Central memory CD8-positive, alpha-beta T cell (primary cell): ENCODE measurements around the gene NCK2.

Experiments
- ATAC-seq: fragments of 150-1000 bp; cut with Tn5 transposase; replicated peaks from 2 replicates; pipeline ENCODE4 v1.10.0; 2022; ENCODE audit warnings: mild to moderate bottlenecking, moderate FRiP score, moderate number of reproducible peaks; ENCODE audit not compliant: poor library complexity, severe bottlenecking; ENCODE audit errors: extremely low read depth
- DNase-seq, 2 donors: peaks; one replicate each; pipeline ENCODE4 v3.0.0; 2021; ENCODE audit warnings: low spot score in 2 of 2
- H3K27ac Mint-ChIP-seq: one replicate; pipeline ENCODE4 v1.8.0; 2022; ENCODE audit warnings: low read depth, mild to moderate bottlenecking, moderate library complexity, mixed read lengths
- H3K27me3 Mint-ChIP-seq: one replicate; pipeline ENCODE4 v1.8.0; 2022; ENCODE audit warnings: mixed read lengths
- H3K36me3 Mint-ChIP-seq: one replicate; pipeline ENCODE4 v1.8.0; 2022; ENCODE audit warnings: mild to moderate bottlenecking, moderate library complexity, mixed read lengths; ENCODE audit not compliant: insufficient read depth
- H3K4me1 Mint-ChIP-seq: one replicate; pipeline ENCODE4 v1.8.0; 2022; ENCODE audit warnings: mixed read lengths
- H3K4me3 Mint-ChIP-seq: one replicate; pipeline ENCODE4 v1.8.0; 2022; ENCODE audit warnings: mild to moderate bottlenecking, moderate library complexity, mixed read lengths
- H3K9me3 Mint-ChIP-seq: one replicate; pipeline ENCODE4 v1.8.0; 2022; ENCODE audit warnings: mixed read lengths

Gene NCK2

DNA sequence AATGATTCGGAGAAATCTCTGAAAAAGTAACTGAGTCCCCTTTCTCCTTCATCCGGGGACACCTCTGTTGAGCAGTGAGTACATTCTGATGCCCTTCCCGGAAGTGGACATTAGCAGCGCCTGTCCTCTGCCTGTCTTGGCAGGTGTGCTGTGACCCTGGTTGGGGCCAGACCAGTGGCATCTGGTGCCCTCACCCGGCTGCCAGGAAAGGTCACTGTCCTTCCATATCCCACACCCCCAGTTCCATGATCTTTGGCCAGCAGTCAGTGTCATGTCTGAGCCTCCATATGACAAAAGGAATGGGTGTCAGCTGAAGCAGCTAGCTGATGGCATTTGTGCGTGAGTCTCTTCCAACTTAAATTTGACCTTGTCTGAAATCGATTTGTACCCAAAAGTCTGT lies 128.1 kb downstream of the NCK2 start:
- peaks cover 73% of the 10 kb centered on the region for H3K4me1 Mint-ChIP-seq
- peak overlapping the region; percentile 58 for H3K4me3 Mint-ChIP-seq
- H3K27me3 Mint-ChIP-seq: no peaks in the 10 kb centered on the region
- H3K36me3 Mint-ChIP-seq: peaks cover 13% of the 10 kb centered on the region
- H3K27ac Mint-ChIP-seq: peak overlapping the region; percentile 81
- ATAC-seq (no peak), DNase-seq (no peak)
- no peaks in the 10 kb centered on the region for H3K9me3 Mint-ChIP-seq

DNA sequence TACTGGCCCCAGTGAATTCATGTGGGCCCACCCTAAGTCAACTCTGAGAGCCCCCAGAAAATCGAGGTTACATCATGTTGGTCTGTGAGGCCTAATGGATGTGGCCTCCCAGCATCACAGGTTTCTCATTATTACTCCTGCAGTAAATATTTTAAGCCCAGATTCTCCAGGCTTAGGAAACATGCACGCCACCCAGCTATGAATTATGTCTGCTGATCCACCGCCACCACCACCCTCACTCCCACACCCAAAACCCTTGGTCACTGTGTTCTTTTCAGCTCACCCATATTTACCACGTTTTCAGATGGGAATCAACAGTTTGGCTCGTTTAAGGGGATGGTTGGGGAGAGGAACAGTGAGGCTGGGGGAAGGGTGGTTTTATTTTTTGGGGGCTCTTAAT lies 128.6 kb downstream of the NCK2 start:
- Mint-ChIP-seq H3K9me3 (no peaks in the 10 kb centered on the region), H3K4me3 (peak overlapping the region; percentile 58), H3K4me1 (peaks cover 73% of the 10 kb centered on the region), H3K27ac (peak overlapping the region; percentile 81), H3K27me3 (no peaks in the 10 kb centered on the region), H3K36me3 (peaks cover 13% of the 10 kb centered on the region)
- ATAC-seq (no peak), DNase-seq (no peak)

DNA sequence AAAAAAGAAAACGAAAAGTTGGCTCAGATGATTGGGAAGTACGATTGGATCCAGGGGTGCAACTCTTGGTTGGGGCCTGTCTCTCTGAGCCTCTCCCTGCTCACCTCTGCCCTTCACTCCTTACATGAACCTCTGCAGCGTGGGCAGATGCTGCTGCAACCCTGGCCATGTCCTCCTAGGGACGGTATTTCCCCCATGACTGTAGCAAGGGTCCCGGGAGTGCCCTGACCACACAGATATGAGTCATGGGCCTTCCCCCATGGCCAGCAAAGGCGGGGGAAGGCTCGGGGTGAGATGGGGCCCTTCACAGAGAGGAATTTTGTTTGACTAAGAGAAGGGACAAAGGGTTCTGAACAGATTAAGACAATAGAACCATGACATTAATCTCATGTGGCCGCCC lies 129.0 kb downstream of the NCK2 start:
- no peaks in the 10 kb centered on the region for H3K27me3 Mint-ChIP-seq
- H3K36me3 Mint-ChIP-seq: peaks cover 15% of the 10 kb centered on the region
- peaks cover 73% of the 10 kb centered on the region for H3K4me1 Mint-ChIP-seq
- peak; percentile 39 for ATAC-seq
- H3K27ac Mint-ChIP-seq: peak overlapping the region; percentile 81
- no peaks in the 10 kb centered on the region for H3K9me3 Mint-ChIP-seq
- no peak for DNase-seq
- peak overlapping the region; percentile 58 for H3K4me3 Mint-ChIP-seq

DNA sequence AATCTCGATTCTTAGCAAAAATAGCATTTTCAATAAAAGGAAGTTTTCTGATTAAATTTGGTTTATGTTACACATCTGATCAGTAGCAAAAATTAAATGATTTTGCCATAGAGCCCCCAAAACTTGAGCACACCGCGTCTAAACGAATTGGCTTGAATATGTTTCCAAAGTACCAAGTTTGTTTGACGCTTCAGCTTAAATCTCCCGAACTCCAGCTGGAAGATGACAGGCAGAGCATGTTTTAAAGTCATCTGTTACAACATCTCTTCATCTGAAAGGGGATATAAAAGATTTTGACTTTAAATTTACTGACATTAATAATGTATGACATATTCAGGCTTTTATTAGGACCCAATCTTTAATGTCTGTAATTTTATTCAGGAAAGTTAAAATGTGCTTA lies 129.8 kb downstream of the NCK2 start:
- Mint-ChIP-seq H3K27ac (peak overlapping the region; percentile 81), H3K4me1 (peaks cover 75% of the 10 kb centered on the region), H3K9me3 (no peaks in the 10 kb centered on the region), H3K36me3 (peaks cover 16% of the 10 kb centered on the region), H3K27me3 (no peaks in the 10 kb centered on the region), H3K4me3 (no peak overlapping the region)
- ATAC-seq: no peak
- DNase-seq: no peak

DNA sequence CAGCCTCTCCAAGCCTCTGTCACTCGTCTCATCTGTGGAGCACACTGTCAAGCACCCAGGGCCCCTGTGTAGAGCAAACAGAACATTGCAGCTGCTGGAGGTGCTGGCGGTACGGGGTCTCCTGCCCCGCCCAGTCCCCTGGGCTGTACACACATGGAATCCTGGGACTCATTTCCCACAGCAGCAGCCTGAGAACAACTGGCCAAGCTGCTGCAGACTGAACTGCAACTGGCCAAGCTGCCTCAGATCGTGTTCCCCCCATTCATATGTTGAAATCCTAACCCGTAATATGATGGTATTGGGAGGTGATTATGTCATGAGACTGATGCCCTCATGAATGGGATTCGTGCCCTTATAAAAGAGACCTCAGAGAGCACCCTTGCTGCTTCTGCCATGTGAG lies 130.5 kb downstream of the NCK2 start:
- H3K27me3 Mint-ChIP-seq: no peaks in the 10 kb centered on the region
- H3K27ac Mint-ChIP-seq: peak overlapping the region; percentile 81
- no peak overlapping the region for H3K4me3 Mint-ChIP-seq
- ATAC-seq: no peak
- peaks cover 19% of the 10 kb centered on the region for H3K36me3 Mint-ChIP-seq
- DNase-seq: no peak
- H3K9me3 Mint-ChIP-seq: no peaks in the 10 kb centered on the region
- H3K4me1 Mint-ChIP-seq: peaks cover 82% of the 10 kb centered on the region

DNA sequence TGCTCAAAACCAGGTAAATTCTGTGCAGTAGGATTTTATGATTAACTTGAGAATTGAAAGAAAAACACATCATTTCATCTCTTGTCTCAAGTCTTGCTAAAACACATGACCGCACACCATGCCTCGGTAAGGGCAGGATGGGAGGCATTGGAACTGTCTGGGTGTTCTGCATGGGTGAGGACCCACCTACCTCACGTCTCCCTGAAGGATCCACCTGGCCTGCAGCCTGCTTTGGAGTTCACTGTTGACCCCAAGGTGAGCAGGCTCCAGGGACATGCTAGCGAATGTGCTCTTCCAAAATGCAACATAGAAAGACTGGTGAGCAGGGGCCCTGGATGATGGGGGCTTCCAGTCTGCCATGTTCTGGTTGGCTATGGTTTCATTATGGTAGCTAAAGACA lies 131.5 kb downstream of the NCK2 start:
- Mint-ChIP-seq H3K27ac (peak overlapping the region; percentile 87), H3K27me3 (no peaks in the 10 kb centered on the region), H3K4me3 (no peak overlapping the region), H3K4me1 (peaks cover 76% of the 10 kb centered on the region), H3K9me3 (no peaks in the 10 kb centered on the region), H3K36me3 (peaks cover 19% of the 10 kb centered on the region)
- DNase-seq (no peak), ATAC-seq (no peak)

DNA sequence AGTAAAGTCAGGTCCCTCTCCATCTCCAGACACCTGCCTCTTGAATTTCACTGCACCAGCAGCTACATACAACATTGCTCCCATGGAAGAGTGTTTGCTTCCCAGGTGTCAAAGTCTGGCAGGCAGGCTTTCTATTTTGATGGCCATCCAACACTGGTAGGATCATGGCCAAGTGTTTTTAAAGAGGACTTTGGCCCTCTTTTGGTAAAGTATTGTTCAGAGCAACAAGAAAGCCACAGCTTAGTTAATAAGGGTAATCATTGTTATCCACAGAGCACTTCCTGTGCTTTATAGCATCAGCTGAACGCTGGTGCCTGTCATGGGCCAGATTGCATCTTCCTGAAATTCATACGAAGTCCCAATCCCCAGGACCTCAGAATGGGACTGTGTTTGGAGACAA lies 133.2 kb downstream of the NCK2 start:
- H3K36me3 Mint-ChIP-seq: peaks cover 29% of the 10 kb centered on the region
- no peaks in the 10 kb centered on the region for H3K27me3 Mint-ChIP-seq
- ATAC-seq (peak; percentile 49), DNase-seq (no peak)
- H3K4me1 Mint-ChIP-seq: peaks cover 75% of the 10 kb centered on the region
- no peaks in the 10 kb centered on the region for H3K9me3 Mint-ChIP-seq
- peak overlapping the region; percentile 87 for H3K27ac Mint-ChIP-seq
- H3K4me3 Mint-ChIP-seq: no peak overlapping the region

DNA sequence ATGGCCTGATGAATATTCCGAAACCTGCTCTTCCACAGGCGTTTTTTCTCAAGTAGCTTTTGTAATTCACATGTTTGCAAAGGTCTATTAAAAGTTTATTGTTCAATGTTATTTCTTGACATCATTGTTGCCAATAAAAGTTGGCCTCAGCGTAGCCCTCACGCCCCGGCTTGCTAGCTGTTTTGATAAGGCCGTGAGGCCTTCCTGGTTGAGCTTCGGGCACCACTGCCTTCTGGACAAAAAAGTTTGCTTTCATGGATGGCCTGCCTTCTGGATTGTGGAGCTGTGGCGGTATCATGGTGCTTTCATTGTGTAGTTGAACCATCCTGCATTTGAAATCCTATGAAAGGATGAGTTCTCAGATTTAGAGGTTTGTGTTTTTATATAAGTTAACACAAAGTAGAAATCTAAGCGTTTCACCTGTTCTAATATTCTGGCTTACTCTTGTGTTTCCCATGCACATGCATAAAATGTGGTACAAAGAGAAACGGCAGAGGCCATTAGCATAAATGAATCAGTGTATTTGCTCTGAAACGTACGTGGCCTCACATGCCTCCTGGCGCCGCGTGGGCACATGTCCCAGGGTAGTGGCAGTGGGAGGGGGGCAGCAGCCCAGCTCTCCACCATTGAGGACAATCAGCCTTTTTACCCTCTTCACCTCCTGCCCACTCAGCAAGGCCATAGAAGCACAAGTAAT lies 134.5 kb downstream of the NCK2 start:
- Mint-ChIP-seq H3K36me3 (peaks cover 27% of the 10 kb centered on the region), H3K27ac (peak overlapping the region; percentile 58), H3K4me1 (peaks cover 76% of the 10 kb centered on the region), H3K27me3 (no peaks in the 10 kb centered on the region), H3K4me3 (no peak overlapping the region), H3K9me3 (no peaks in the 10 kb centered on the region)
- DNase-seq (no peak), ATAC-seq (no peak)

DNA sequence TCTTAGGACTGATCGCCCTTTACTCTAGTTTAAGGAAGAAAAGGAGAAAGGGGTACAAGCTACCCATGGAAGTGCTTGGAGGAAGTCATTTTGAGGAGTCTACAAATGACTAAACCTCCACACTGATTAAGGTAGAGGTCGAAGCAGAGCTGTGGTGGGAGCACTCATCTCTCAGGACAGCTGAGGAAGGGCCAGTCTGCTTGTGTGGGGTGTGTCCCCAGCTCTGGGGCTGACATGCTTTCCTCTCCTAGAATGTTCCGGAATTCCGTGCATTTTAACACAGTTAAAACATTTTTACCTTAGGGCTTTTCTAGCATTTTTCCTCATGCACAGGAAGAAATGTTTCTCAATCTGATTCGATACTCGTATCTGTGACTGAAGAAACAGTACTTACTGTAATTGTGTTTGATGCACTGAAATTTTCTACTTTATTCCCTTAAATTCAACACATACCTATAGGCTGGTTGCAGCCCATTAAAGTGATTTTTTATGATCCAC lies 135.1 kb downstream of the NCK2 start:
- Mint-ChIP-seq H3K36me3 (peaks cover 30% of the 10 kb centered on the region), H3K9me3 (no peaks in the 10 kb centered on the region), H3K4me1 (peaks cover 82% of the 10 kb centered on the region), H3K27ac (peak overlapping the region; percentile 58), H3K4me3 (no peak overlapping the region), H3K27me3 (no peaks in the 10 kb centered on the region)
- DNase-seq (no peak), ATAC-seq (no peak)

DNA sequence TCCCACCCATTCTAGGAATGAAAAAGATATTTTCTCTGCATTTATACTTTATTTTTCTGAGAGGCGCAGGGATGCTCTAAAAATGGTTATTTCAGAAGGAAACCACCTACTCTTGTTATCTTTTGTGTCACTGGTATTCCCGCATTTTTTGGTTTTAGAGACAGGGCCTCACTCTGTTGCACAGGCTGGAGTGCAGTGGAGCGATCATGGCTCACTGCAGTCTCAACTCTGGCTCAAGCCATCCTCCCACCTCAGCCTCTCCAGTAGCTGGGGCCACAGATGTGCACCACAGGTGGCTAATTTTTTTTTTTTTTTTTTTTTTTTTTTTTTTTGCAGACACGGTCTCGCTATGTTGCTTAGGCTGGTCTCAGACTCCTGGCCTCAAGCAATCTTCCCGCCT lies 135.9 kb downstream of the NCK2 start:
- DNase-seq: no peak
- Mint-ChIP-seq H3K27ac (peak overlapping the region; percentile 58), H3K27me3 (no peaks in the 10 kb centered on the region), H3K9me3 (no peaks in the 10 kb centered on the region), H3K4me1 (peaks cover 81% of the 10 kb centered on the region), H3K4me3 (no peak overlapping the region), H3K36me3 (peaks cover 31% of the 10 kb centered on the region)
- ATAC-seq: no peak

DNA sequence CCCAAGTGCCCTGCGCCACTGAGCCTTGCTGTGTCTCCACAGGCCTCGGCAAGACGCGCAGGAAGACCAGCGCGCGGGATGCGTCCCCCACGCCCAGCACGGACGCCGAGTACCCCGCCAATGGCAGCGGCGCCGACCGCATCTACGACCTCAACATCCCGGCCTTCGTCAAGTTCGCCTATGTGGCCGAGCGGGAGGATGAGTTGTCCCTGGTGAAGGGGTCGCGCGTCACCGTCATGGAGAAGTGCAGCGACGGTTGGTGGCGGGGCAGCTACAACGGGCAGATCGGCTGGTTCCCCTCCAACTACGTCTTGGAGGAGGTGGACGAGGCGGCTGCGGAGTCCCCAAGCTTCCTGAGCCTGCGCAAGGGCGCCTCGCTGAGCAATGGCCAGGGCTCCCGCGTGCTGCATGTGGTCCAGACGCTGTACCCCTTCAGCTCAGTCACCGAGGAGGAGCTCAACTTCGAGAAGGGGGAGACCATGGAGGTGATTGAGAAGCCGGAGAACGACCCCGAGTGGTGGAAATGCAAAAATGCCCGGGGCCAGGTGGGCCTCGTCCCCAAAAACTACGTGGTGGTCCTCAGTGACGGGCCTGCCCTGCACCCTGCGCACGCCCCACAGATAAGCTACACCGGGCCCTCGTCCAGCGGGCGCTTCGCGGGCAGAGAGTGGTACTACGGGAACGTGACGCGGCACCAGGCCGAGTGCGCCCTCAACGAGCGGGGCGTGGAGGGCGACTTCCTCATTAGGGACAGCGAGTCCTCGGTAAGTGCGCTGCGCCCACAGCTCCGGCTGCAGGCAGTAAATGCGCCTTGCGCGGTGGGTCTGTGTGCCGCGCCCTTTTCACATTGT lies 136.8 kb downstream of the NCK2 start:
- H3K4me3 Mint-ChIP-seq: no peak overlapping the region

DNA sequence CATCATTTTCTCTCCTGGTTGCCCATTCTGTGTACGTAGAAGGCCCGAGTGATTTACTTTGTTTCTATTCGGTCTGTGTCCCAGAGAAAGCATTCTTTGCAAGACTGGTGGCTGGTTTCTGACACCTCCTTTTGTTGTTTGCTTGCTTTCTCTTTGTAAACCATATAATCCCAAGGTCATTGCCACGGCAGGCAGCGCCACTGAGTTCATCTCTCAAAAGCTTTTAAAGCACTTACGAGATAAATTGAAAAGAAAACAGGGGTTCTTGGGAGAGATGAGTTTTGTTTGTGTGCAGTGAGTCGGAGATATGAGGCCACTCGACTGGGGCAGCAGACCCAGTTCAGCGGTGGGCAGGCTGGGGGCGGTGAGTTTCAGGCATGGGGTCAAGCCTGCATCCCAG lies 137.6 kb downstream of the NCK2 start:
- Mint-ChIP-seq H3K27me3 (no peaks in the 10 kb centered on the region), H3K27ac (no peak overlapping the region), H3K36me3 (peaks cover 32% of the 10 kb centered on the region), H3K4me1 (peaks cover 83% of the 10 kb centered on the region), H3K9me3 (no peaks in the 10 kb centered on the region), H3K4me3 (no peak overlapping the region)
- DNase-seq (no peak), ATAC-seq (no peak)

More for the DNA sequence above, 136.8 kb downstream of the NCK2 start:
- DNase-seq (no peak), ATAC-seq (no peak)
- Mint-ChIP-seq H3K9me3 (no peaks in the 10 kb centered on the region), H3K27me3 (no peaks in the 10 kb centered on the region), H3K4me1 (peaks cover 83% of the 10 kb centered on the region), H3K36me3 (peaks cover 31% of the 10 kb centered on the region), H3K27ac (no peak overlapping the region)

DNA sequence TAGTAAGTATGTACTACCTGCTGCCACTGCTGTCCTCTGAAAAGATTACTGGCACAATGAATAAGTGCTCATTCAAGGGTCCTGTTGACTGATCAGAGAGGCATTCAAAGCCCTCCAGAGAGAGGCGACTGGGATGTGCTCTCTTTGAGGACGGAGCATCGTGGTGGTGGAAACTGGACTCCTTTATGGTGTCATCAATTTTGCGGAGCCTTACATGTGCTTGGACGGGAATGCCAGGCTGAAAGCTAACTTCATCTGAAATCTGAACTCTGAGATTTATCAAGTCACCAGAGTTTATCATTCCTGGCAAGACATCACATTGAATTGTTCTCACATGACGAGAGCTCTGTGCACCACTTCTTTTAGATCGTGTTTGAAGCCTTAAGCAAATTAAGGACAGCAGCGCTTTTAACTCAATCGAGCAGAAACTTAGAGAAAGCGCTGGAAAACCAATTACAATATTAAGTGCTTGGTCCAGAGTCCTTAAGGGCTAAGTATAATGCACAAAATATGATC lies 138.3 kb downstream of the NCK2 start:
- Mint-ChIP-seq H3K9me3 (peaks cover under 1% of the 10 kb centered on the region), H3K36me3 (peaks cover 33% of the 10 kb centered on the region), H3K27me3 (no peaks in the 10 kb centered on the region), H3K4me1 (peaks cover 83% of the 10 kb centered on the region), H3K27ac (no peak overlapping the region), H3K4me3 (no peak overlapping the region)
- no peak for ATAC-seq
- DNase-seq: no peak
